IMR-90 (cell line): Measurements from ENCODE around the gene A1BG. TPM values are rescaled to one million over a fixed set of nuclear protein-coding genes. Genes with fewer than 3 reads are reported as not detected.

Experiments
- ATAC-seq: fragments of 200-7000 bp; cut with Tn5 transposase; 2 replicates; pipeline ENCODE4 v1.9.1; 2020; ENCODE audit warnings: low read depth, mild to moderate bottlenecking, moderate library complexity
- BruUV-seq: library from RNA; stranded (reverse); fragments of 400-500 nt; replicated peaks from 2 replicates; lab custom pipeline; 2021; lab: Mats Ljungman, UMichigan
- CTCF ChIA-PET: fragments of 300-600 bp; formaldehyde crosslinking; extraction: SDS; loops from one replicate; lab custom pipeline; 2021; ENCODE audit warnings: antibody characterized with exemption; lab: Yijun Ruan, JAX
- POLR2A ChIA-PET: fragments of 300-600 bp; sonication (Branson Sonifier 250); formaldehyde crosslinking; loops from one replicate; lab custom pipeline; 2022; ENCODE audit warnings: antibody characterized with exemption; ENCODE audit not compliant: unreplicated experiment; lab: Charles Lee
- DNase-seq: peaks from one replicate; pipeline ENCODE4 v3.0.0; 2013
- H2AFZ ChIP-seq: replicated peaks from 2 replicates; pipeline ENCODE3; 2013; ENCODE audit warnings: low read length, mild to moderate bottlenecking; ENCODE audit not compliant: poor library complexity
- H2AK5ac ChIP-seq: 2 replicates; pipeline ENCODE4 v1.6.1; 2013; ENCODE audit warnings: low read depth, low read length, inconsistent platforms
- H2AK9ac ChIP-seq: replicated peaks from 2 replicates; pipeline ENCODE3; 2013; ENCODE audit warnings: mild to moderate bottlenecking, low read depth, low read length, moderate library complexity; ENCODE audit not compliant: poor library complexity
- H2BK120ac ChIP-seq: 2 replicates; pipeline ENCODE4 v1.6.1; 2013; ENCODE audit warnings: low read depth, low read length, inconsistent platforms
- H2BK15ac ChIP-seq: 3 replicates; pipeline ENCODE4 v1.6.1; 2013; ENCODE audit warnings: low read depth, low read length, inconsistent platforms
- H2BK20ac ChIP-seq: 2 replicates; pipeline ENCODE4 v1.6.1; 2013; ENCODE audit warnings: low read depth, mild to moderate bottlenecking, inconsistent platforms, low read length, moderate library complexity
- H2BK5ac ChIP-seq: 2 replicates; pipeline ENCODE4 v1.6.1; 2013; ENCODE audit warnings: mild to moderate bottlenecking, low read depth, low read length, inconsistent platforms; ENCODE audit not compliant: poor library complexity, severe bottlenecking
- H3K14ac ChIP-seq: replicated peaks from 2 replicates; pipeline ENCODE4 v1.6.1; 2013; ENCODE audit warnings: low read depth, low read length, inconsistent platforms
- H3K18ac ChIP-seq: 2 replicates; pipeline ENCODE4 v1.6.1; 2013; ENCODE audit warnings: low read depth, low read length, control low read depth
- H3K23ac ChIP-seq: 2 replicates; pipeline ENCODE4 v1.6.1; 2013; ENCODE audit warnings: low read depth, low read length, inconsistent platforms
- H3K27ac ChIP-seq: 2 replicates; pipeline ENCODE4 v1.5.1; 2013; ENCODE audit warnings: mild to moderate bottlenecking, control low read depth, low read length; ENCODE audit not compliant: insufficient read depth
- H3K27me3 ChIP-seq: 2 replicates; pipeline ENCODE4 v1.6.1; 2013; ENCODE audit warnings: low read length; ENCODE audit not compliant: control insufficient read depth, insufficient read depth
- H3K36me3 ChIP-seq: 2 replicates; pipeline ENCODE4 v1.6.1; 2013; ENCODE audit warnings: low read length, mixed read lengths; ENCODE audit not compliant: control insufficient read depth, insufficient read depth
- H3K4ac ChIP-seq: 2 replicates; pipeline ENCODE4 v1.6.1; 2013; ENCODE audit warnings: low read depth, low read length, inconsistent platforms
- H3K4me1 ChIP-seq: 2 replicates; pipeline ENCODE4 v1.6.1; 2013; ENCODE audit warnings: low read length, mixed read lengths; ENCODE audit not compliant: control insufficient read depth, insufficient read depth
- H3K4me2 ChIP-seq: 2 replicates; pipeline ENCODE4 v1.6.1; 2013; ENCODE audit warnings: low read depth, mild to moderate bottlenecking, control low read depth, low read length, moderate library complexity
- H3K4me3 ChIP-seq: 2 replicates; pipeline ENCODE4 v1.5.1; 2013; ENCODE audit warnings: low read depth, mild to moderate bottlenecking, control low read depth, low read length, moderate library complexity; ENCODE audit not compliant: insufficient read depth
- H3K56ac ChIP-seq: 2 replicates; pipeline ENCODE4 v1.6.1; 2013; ENCODE audit warnings: low read length, inconsistent platforms; ENCODE audit not compliant: insufficient read depth; ENCODE audit errors: extremely low read depth
- H3K79me1 ChIP-seq, 2 experiments: 2 replicates each; pipeline ENCODE4 v1.6.1; 2013; ENCODE audit warnings: low read length in 2 of 2, inconsistent platforms in 1 of 2, low read depth in 1 of 2
- H3K9ac ChIP-seq: 2 replicates; pipeline ENCODE4 v1.6.1; 2013; ENCODE audit warnings: low read depth, low read length, control low read depth
- H3K9me1 ChIP-seq: 2 replicates; pipeline ENCODE4 v1.6.1; 2013; ENCODE audit warnings: low read length, inconsistent platforms; ENCODE audit not compliant: insufficient read depth
- H3K9me3 ChIP-seq: 2 replicates; pipeline ENCODE4 v1.6.1; 2013; ENCODE audit warnings: low read length; ENCODE audit not compliant: control insufficient read depth, insufficient read depth
- H4K20me1 ChIP-seq: 2 replicates; pipeline ENCODE4 v1.6.1; 2013; ENCODE audit warnings: low read length, inconsistent platforms; ENCODE audit not compliant: insufficient read depth
- H4K5ac ChIP-seq: 2 replicates; pipeline ENCODE4 v1.6.1; 2013; ENCODE audit warnings: mild to moderate bottlenecking, low read depth, low read length, control low read depth
- H4K8ac ChIP-seq, 2 experiments: 2 replicates each; pipeline ENCODE4 v1.6.1; 2013; ENCODE audit warnings: low read depth in 2 of 2, low read length in 2 of 2, control low read depth in 1 of 2, inconsistent platforms in 1 of 2
- H4K91ac ChIP-seq: 2 replicates; pipeline ENCODE4 v1.6.1; 2013; ENCODE audit warnings: low read depth, low read length, inconsistent platforms; ENCODE audit not compliant: insufficient read depth
- BHLHE40 ChIP-seq: fragments of 150-350 bp; IDR thresholded peaks from 2 replicates; pipeline ENCODE4 v1.6.1; 2016; ENCODE audit warnings: mild to moderate bottlenecking, low read depth, low read length
- CEBPB ChIP-seq: IDR thresholded peaks from 2 replicates; pipeline ENCODE4 v1.6.1; 2012; ENCODE audit warnings: low read depth, low read length, improper control_type of control experiment
- CHD1 ChIP-seq: IDR thresholded peaks from 2 replicates; pipeline ENCODE4 v1.6.1; 2012; ENCODE audit warnings: low read depth, low read length, improper control_type of control experiment
- CTCF ChIP-seq: conservative IDR thresholded peaks from 2 replicates; pipeline ENCODE4 v1.5.1; 2012; ENCODE audit warnings: mild to moderate bottlenecking, low read depth, low read length, improper control_type of control experiment
- ELK1 ChIP-seq: fragments of 150-350 bp; IDR thresholded peaks from 2 replicates; pipeline ENCODE4 v1.6.1; 2016; ENCODE audit warnings: low read depth, mild to moderate bottlenecking, low read length, moderate library complexity, borderline replicate concordance
- FOS ChIP-seq: fragments of 150-350 bp; IDR thresholded peaks from 2 replicates; pipeline ENCODE4 v1.6.1; 2016; ENCODE audit warnings: low read depth, low read length
- MAFK ChIP-seq: IDR thresholded peaks from 2 replicates; pipeline ENCODE4 v1.6.1; 2012; ENCODE audit warnings: low read depth, low read length, improper control_type of control experiment
- MAZ ChIP-seq: IDR thresholded peaks from 2 replicates; pipeline ENCODE4 v1.6.1; 2012; ENCODE audit warnings: low read depth, mild to moderate bottlenecking, low read length, improper control_type of control experiment, moderate library complexity, borderline replicate concordance
- NFE2L2 ChIP-seq: fragments of 150-350 bp; IDR thresholded peaks from 2 replicates; pipeline ENCODE4 v1.6.1; 2016; ENCODE audit warnings: low read depth, mild to moderate bottlenecking, low read length
- POLR2A ChIP-seq: IDR thresholded peaks from 2 replicates; pipeline ENCODE4 v1.6.1; 2012; ENCODE audit warnings: mild to moderate bottlenecking, low read depth, low read length
- RAD21 ChIP-seq: IDR thresholded peaks from 2 replicates; pipeline ENCODE4 v1.6.1; 2012; ENCODE audit warnings: low read length, improper control_type of control experiment
- RCOR1 ChIP-seq: IDR thresholded peaks from 2 replicates; pipeline ENCODE4 v1.6.1; 2012; ENCODE audit warnings: mild to moderate bottlenecking, low read length, improper control_type of control experiment; ENCODE audit not compliant: insufficient replicate concordance
- RFX5 ChIP-seq: IDR thresholded peaks from 2 replicates; pipeline ENCODE4 v1.8.0; 2012; ENCODE audit warnings: low read depth, mild to moderate bottlenecking, low read length, moderate library complexity
- SMC3 ChIP-seq: fragments of 150-350 bp; IDR thresholded peaks from 2 replicates; pipeline ENCODE4 v1.6.1; 2016; ENCODE audit warnings: low read depth, mild to moderate bottlenecking, antibody characterized with exemption, low read length, moderate library complexity
- WGBS, 2 experiments: methylation state at CpG; one replicate each; pipeline versions ENCODE4 v1.1.5 to v1.1.7; 2013; ENCODE audit warnings: missing lambda C conversion rate in 2 of 2; ENCODE audit not compliant: insufficient read length in 1 of 2; ENCODE audit errors: extremely low coverage in 2 of 2; 5-methylcytosine and 5-hydroxymethylcytosine counted together
- dilution Hi-C: fragments of 300-500 bp; cut with HindIII; formaldehyde crosslinking; loops from one replicate; pipeline ENCODE4 v1.14.3; 2018; ENCODE audit warnings: low sequenced_read_pairs; ENCODE audit not compliant: unreplicated experiment
- in situ Hi-C: fragments of 300-500 bp; cut with MboI; formaldehyde crosslinking; loops from 3 replicates; pipeline ENCODE4 v1.14.3; 2019; ENCODE audit warnings: low sequenced_read_pairs, inconsistent platforms, mixed read lengths
- intact Hi-C: fragments of 100-400 bp; cut with micrococcal nuclease; formaldehyde crosslinking; loops from 2 replicates; pipeline ENCODE4 v1.10.0; 2022
- polyA plus RNA-seq, 3 experiments: library from polyadenylated mRNA; depleted of rRNA; stranded (reverse); fragments of >200 nt; gene quantifications; 2 replicates each; pipeline ENCODE4 v1.2.3, GENCODE V29; 2012; ENCODE audit warnings: low replicate concordance in 1 of 3
- total RNA-seq: library from RNA; depleted of rRNA; stranded (reverse); fragments of >200 nt; gene quantifications from 2 replicates; pipeline ENCODE4 v1.2.3, GENCODE V29; 2012
- TF ChIP-seq, protein P1 (sequence below): fragments of 150-350 bp; IDR thresholded peaks from 2 replicates; pipeline ENCODE4 v1.6.1; 2017; ENCODE audit warnings: mild to moderate bottlenecking, antibody characterized with exemption, low read length, low read depth

A1BG gene
- total and polyA plus RNA-seq, 2 of the 4 experiments (the other 2 are of a cell fraction): 4.5 to 54.5 TPM

DNA sequence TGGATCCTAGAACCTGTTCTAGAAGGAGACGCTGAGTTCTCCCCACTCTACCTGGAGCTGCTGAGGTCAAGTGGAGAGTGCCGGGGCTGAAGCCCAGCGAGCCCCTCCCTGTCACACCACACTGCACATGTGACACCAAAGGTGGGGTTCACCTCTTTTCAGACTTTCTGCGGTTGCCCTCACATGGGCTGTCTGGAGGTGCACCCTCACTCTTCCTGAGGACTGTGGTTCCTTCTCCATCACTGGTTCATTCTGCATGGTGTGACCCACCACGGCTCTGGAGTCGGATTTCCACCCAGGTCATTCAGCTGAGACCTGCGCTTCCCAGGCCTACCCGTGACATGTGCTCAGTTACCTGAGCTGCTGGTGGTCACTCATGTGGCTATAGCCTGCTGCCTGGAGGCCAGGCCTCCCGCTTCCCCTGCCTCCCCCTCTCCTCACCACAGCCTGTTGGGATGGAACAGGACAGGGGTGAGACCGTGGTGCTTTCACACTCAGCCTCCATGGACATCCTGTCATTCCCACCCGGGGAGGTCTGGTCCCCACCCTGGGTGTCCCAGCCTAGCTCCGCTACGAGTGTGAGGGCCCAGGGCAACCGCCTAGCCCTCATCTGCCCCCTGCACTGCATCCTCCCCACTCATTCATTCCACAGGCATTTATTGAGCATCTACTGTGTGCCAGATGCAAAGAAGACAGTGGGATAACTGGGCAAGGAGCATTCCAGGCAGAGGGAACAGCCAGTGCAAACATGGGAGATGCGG is 605 bp upstream of the A1BG start:
- H2BK5ac ChIP-seq: no peak overlapping the region
- ATAC-seq (no peak), DNase-seq (no peak)
- peaks cover 10% of the 10 kb centered on the region for H3K27me3 ChIP-seq
- no TSS peak for BruUV-seq
- no peak overlapping the region for H2BK15ac ChIP-seq
- H2AFZ ChIP-seq: no peak overlapping the region
- in situ Hi-C loops (no loop called here), dilution Hi-C loops (no loop called here), intact Hi-C loops (no loop called here)
- H3K9me3 ChIP-seq: no peaks in the 10 kb centered on the region
- no peak overlapping the region for H3K9ac ChIP-seq
- H2AK5ac ChIP-seq: no peak overlapping the region
- CTCF ChIA-PET: no interaction called here
- H3K14ac ChIP-seq: no peak overlapping the region
- H4K20me1 ChIP-seq: peaks cover 8% of the 10 kb centered on the region
- no peak overlapping the region for H3K23ac ChIP-seq
- H3K4me2 ChIP-seq: no peak overlapping the region
- H2BK20ac ChIP-seq: no peak overlapping the region
- H3K4ac ChIP-seq: no peak overlapping the region
- H3K4me1 ChIP-seq: peaks cover 11% of the 10 kb centered on the region
- no peak overlapping the region for H2BK120ac ChIP-seq
- H3K18ac ChIP-seq: no peak overlapping the region
- H3K36me3 ChIP-seq: peaks cover 11% of the 10 kb centered on the region; the same call in 1 of the 2 replicates
- POLR2A ChIA-PET: no interaction called here
- no peak overlapping the region for H3K4me3 ChIP-seq
- no peak overlapping the region for H4K91ac ChIP-seq
- no peak overlapping the region for H4K8ac ChIP-seq
- H4K5ac ChIP-seq: no peak overlapping the region
- H3K56ac ChIP-seq: no peak overlapping the region
- no peak overlapping the region for H3K27ac ChIP-seq
- 89% methylated on average over 5 of the region's 15 CpGs; no CpG with 5 or more reads in 1 of the 2 experiments for WGBS, 2 experiments
- H3K79me1 ChIP-seq: peaks cover 5 to 30% of the 10 kb centered on the region in 2 experiments; a peak in 3 of 4 replicates
- no peak overlapping the region for H2AK9ac ChIP-seq
- peaks cover 4% of the 10 kb centered on the region; the same call in 1 of the 2 replicates for H3K9me1 ChIP-seq
- TF ChIP-seq CEBPB (no peak), RFX5 (no peak), RCOR1 (no peak), MAFK (no peak), BHLHE40 (no peak), NFE2L2 (no peak), RAD21 (no peak), ELK1 (no peak), POLR2A (no peak), SMC3 (no peak), CHD1 (no peak), CTCF (no peak), FOS (no peak), MAZ (no peak)
- TF ChIP-seq, protein P1, sequence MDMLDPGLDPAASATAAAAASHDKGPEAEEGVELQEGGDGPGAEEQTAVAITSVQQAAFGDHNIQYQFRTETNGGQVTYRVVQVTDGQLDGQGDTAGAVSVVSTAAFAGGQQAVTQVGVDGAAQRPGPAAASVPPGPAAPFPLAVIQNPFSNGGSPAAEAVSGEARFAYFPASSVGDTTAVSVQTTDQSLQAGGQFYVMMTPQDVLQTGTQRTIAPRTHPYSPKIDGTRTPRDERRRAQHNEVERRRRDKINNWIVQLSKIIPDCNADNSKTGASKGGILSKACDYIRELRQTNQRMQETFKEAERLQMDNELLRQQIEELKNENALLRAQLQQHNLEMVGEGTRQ: no peak
